Endothelial cell of coronary artery (primary cell): Measurements from ENCODE around the gene PAPOLB. TPM values are rescaled to one million over a fixed set of nuclear protein-coding genes. Genes with fewer than 3 reads are reported as not detected.

Experiments used
- total RNA-seq: library from RNA; depleted of rRNA; stranded (reverse); fragments of >200 nt; gene quantifications from 2 replicates; pipeline ENCODE4 v1.2.3, GENCODE V29; 2014

The PAPOLB gene
- under 0.01 and 0.09 TPM in 2 replicates for total RNA-seq

GRCh38 chr7:4861673-4862072 lies at the start of gene PAPOLB:
TSS of gene PAPOLB (minus strand) at chr7:4862030. CDS start at chr7:4861810, 220 bp downstream.

GRCh38 chr7:4883372-4884144 lies 21.7 kb upstream of the PAPOLB start, which contains the start of gene RADIL:
TSS of gene RADIL (minus strand) at chr7:4883716. CDS start at chr7:4878139, 5,577 bp downstream.

Other genes with a start within 250 kb of the PAPOLB start
- 24.7 and 38.3 TPM in 2 replicates for gene FOXK1, start 179.7 kb downstream of the PAPOLB start, total RNA-seq
- gene AP5Z1, start 86.4 kb downstream of the PAPOLB start, total RNA-seq, result 19.8 and 22.6 TPM in 2 replicates
- 0.18 and 1.0 TPM in 2 replicates for gene RADIL, start 21.7 kb upstream of the PAPOLB start, total RNA-seq
- not detected in 2 replicates for gene MMD2, start 97.2 kb upstream of the PAPOLB start, total RNA-seq
- 5.8 and 9.2 TPM in 2 replicates for gene RBAK, start 183.8 kb upstream of the PAPOLB start, total RNA-seq